Gastrocnemius medialis (tissue), 4 donors: Measurements from ENCODE around the gene CFAP65. TPM values are rescaled to one million over a fixed set of nuclear protein-coding genes. Genes with fewer than 3 reads are reported as not detected.

Experiments used
- ATAC-seq, 2 donors: fragments of 150-250 bp; one replicate each; pipeline ENCODE4 v1.9.1; 2016
- DNase-seq, 2 donors: peaks; one replicate each; pipeline ENCODE4 v3.0.0-alpha.2; 2019
- H3K27ac ChIP-seq, 4 donors: fragments of 200-600 bp; sonication (generic); 1 replicate in 1 of 4; 2 replicates in 3 of 4; pipeline ENCODE4 v1.5.1; 2016 to 2018; ENCODE audit warnings: mild to moderate bottlenecking in 2 of 4, moderate library complexity in 1 of 4
- H3K27me3 ChIP-seq, 3 donors: fragments of 200-600 bp; sonication (generic) in 2 of 3; 1 replicate in 1 of 3; 2 replicates in 2 of 3; pipeline versions ENCODE4 v1.5.1 to v1.6.0; 2016 to 2019; ENCODE audit warnings: mild to moderate bottlenecking in 1 of 3, moderate library complexity in 1 of 3
- H3K36me3 ChIP-seq, 2 donors: fragments of 200-600 bp; sonication (generic) in 1 of 2; one replicate each; pipeline ENCODE4 v1.5.1; 2017 to 2018
- H3K4me1 ChIP-seq, 2 donors: fragments of 200-600 bp; sonication (generic) in 1 of 2; one replicate each; pipeline ENCODE4 v1.5.1; 2016 to 2017; ENCODE audit warnings: mild to moderate bottlenecking in 2 of 2
- H3K4me3 ChIP-seq, 4 donors: fragments of 200-600 bp; sonication (generic) in 3 of 4; 1 replicate in 1 of 4; 2 replicates in 3 of 4; pipeline ENCODE4 v1.5.1; 2016 to 2019; ENCODE audit warnings: mild to moderate bottlenecking in 2 of 4
- H3K9me3 ChIP-seq, 3 donors: fragments of 200-600 bp; sonication (generic) in 2 of 3; 1 replicate in 1 of 3; 2 replicates in 2 of 3; pipeline ENCODE4 v1.5.1; 2016 to 2019
- CTCF ChIP-seq, 5 experiments: fragments of 450-650 bp in 3 of 5; fragments of 200-600 bp in 2 of 5; sonication (generic) in 2 of 5; IDR thresholded peaks in 4 of 5; conservative IDR thresholded peaks in 1 of 5; 1 replicate in 4 of 5; 2 replicates in 1 of 5; pipeline ENCODE4 v1.5.1; 2016 to 2019; ENCODE audit warnings: antibody characterized with exemption in 5 of 5, mild to moderate bottlenecking in 3 of 5, moderate library complexity in 3 of 5
- POLR2A ChIP-seq, 2 donors: fragments of 450-650 bp; IDR thresholded peaks; one replicate each; pipeline ENCODE4 v1.6.1; 2017; ENCODE audit warnings: antibody characterized with exemption in 2 of 2, mild to moderate bottlenecking in 2 of 2, moderate library complexity in 2 of 2
- in situ Hi-C, 4 donors: fragments of 200-750 bp; cut with MboI; loops; one replicate each; pipeline versions ENCODE4 v1.15.0 to v1.8.0; 2017; ENCODE audit warnings: low sequenced_read_pairs in 4 of 4
- intact Hi-C: fragments of 100-400 bp; cut with DNase I; formaldehyde crosslinking; loops from one replicate; pipeline ENCODE4 v1.15.1; 2023; ENCODE audit warnings: low total_unique reads
- total RNA-seq, 4 donors: library from RNA; depleted of rRNA; stranded (reverse); fragments of >200 nt; gene quantifications; one replicate each; pipeline versions ENCODE4 v1.1.0 to v1.2.3, GENCODE V29; 2016

CFAP65 gene
- total RNA-seq, 4 donors from 2014 or later: 0.09 TPM; not detected in 3

- no peaks in the 10 kb centered on the region for H3K4me1 ChIP-seq
- no peak overlapping the region for H3K4me3 ChIP-seq
- no peak for DNase-seq
- TF ChIP-seq CTCF (IDR thresholded peaks at IDR 0.05 in 4 of 5, conservative IDR thresholded peaks at IDR 0.05 in 1 of 5): no peak
- TF ChIP-seq POLR2A (IDR thresholded peaks at IDR 0.05): no peak
- no peaks in the 10 kb centered on the region for H3K9me3 ChIP-seq
- in situ Hi-C loops: loop anchor here in 1 of 4 donors (25.0 kb wide), 1 partner anchor 303 kb away; the partner anchor contains the start of gene PTPRN
- ATAC-seq: no peak
- H3K27me3 ChIP-seq: peaks cover 19 to 25% (median 24%) of the 10 kb centered on the region in 3 donors
- intact Hi-C loops: no loop called here
- no peak overlapping the region for H3K27ac ChIP-seq
- H3K36me3 ChIP-seq: no peaks in the 10 kb centered on the region
Observed at GRCh38 chr2:219009294-219009693, 32.0 kb downstream of the CFAP65 start.

DNA sequence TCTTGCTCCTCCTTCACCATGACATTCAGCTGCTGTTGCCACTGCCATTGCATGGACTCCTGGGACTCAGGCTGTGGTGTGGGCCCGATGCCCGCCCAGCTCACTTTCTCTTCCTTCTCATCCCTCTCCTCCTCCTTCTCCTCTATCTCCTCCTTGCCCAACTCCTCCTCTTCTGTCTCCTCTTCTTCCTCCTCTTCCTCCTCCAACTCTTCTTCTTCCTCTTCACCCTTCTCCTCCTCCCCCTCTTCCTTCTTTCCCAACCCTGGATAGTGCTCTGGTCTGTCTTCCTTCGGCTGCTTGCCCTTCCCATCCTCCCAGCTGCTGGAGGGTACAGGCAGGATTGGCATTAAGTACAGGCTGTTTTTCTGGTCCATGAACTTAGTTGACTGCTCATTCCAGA is 37.3 kb downstream of the CFAP65 start:
- Histone ChIP-seq H3K4me3 (no peak overlapping the region), H3K4me1 (peaks cover 0 to 15% of the 10 kb centered on the region in 2 donors), H3K36me3 (no peaks in the 10 kb centered on the region), H3K9me3 (no peaks in the 10 kb centered on the region), H3K27ac (no peak overlapping the region), H3K27me3 (peaks cover 50 to 64% (median 62%) of the 10 kb centered on the region in 3 donors)
- TF ChIP-seq POLR2A (IDR thresholded peaks at IDR 0.05) (no peak), CTCF (IDR thresholded peaks at IDR 0.05 in 4 of 5, conservative IDR thresholded peaks at IDR 0.05 in 1 of 5) (no peak)
- DNase-seq: no peak
- in situ Hi-C loops (loop anchor here in 1 of 4 donors (25.0 kb wide), 1 partner anchor 308 kb away; the partner anchor contains the start of gene PTPRN), intact Hi-C loops (no loop called here)
- ATAC-seq: no peak

- peaks cover 0 to 15% of the 10 kb centered on the region in 2 donors for H3K4me1 ChIP-seq
- in situ Hi-C loops (loop anchor here in 1 of 4 donors (25.0 kb wide), 1 partner anchor 309 kb away; the partner anchor contains the start of gene PTPRN), intact Hi-C loops (no loop called here)
- H3K27me3 ChIP-seq: peaks cover 50 to 63% (median 57%) of the 10 kb centered on the region in 3 donors
- ATAC-seq (no peak), DNase-seq (no peak)
- H3K36me3 ChIP-seq: no peaks in the 10 kb centered on the region
- no peaks in the 10 kb centered on the region for H3K9me3 ChIP-seq
- H3K27ac ChIP-seq: no peak overlapping the region
- TF ChIP-seq CTCF (IDR thresholded peaks at IDR 0.05 in 4 of 5, conservative IDR thresholded peaks at IDR 0.05 in 1 of 5): peak in 1 of 5 experiments; percentile 3
- no peak for TF ChIP-seq POLR2A (IDR thresholded peaks at IDR 0.05)
- H3K4me3 ChIP-seq: peak overlapping the region in 1 of 4 donors; percentile 36
Observed at GRCh38 chr2:219003267-219003634, 38.1 kb downstream of the CFAP65 start.

GRCh38 chr2:219002395-219003266 is 38.7 kb downstream of the CFAP65 start:
- peak overlapping the region in 1 of 4 donors; percentile 36 for H3K4me3 ChIP-seq
- intact Hi-C loops (no loop called here), in situ Hi-C loops (loop anchor here in 1 of 4 donors (25.0 kb wide), 1 partner anchor 310 kb away; the partner anchor contains the start of gene PTPRN)
- peak in 2 of 5 experiments; percentile 39 to 59 for TF ChIP-seq CTCF (IDR thresholded peaks at IDR 0.05 in 4 of 5, conservative IDR thresholded peaks at IDR 0.05 in 1 of 5)
- no peak for TF ChIP-seq POLR2A (IDR thresholded peaks at IDR 0.05)
- H3K9me3 ChIP-seq: no peaks in the 10 kb centered on the region
- H3K4me1 ChIP-seq: peaks cover 0 to 15% of the 10 kb centered on the region in 2 donors
- H3K27ac ChIP-seq: no peak overlapping the region
- peaks cover 50 to 63% (median 56%) of the 10 kb centered on the region in 3 donors for H3K27me3 ChIP-seq
- ATAC-seq (no peak), DNase-seq (no peak)
- no peaks in the 10 kb centered on the region for H3K36me3 ChIP-seq
